Activated naive CD4-positive, alpha-beta T cell treated with anti-CD3 and anti-CD28 coated beads, Interleukin-2, amount 50 U/mL, for 24 hours (primary cell): ENCODE results near the gene SPPL3.

Source experiments
- H3K27ac Mint-ChIP-seq: one replicate; pipeline ENCODE4 v1.8.0; 2021; ENCODE audit warnings: mild to moderate bottlenecking, mixed read lengths
- H3K27me3 Mint-ChIP-seq: one replicate; pipeline ENCODE4 v1.8.0; 2021; ENCODE audit warnings: mixed read lengths
- H3K36me3 Mint-ChIP-seq: one replicate; pipeline ENCODE4 v1.8.0; 2021; ENCODE audit warnings: mixed read lengths
- H3K4me1 Mint-ChIP-seq: one replicate; pipeline ENCODE4 v1.8.0; 2021; ENCODE audit warnings: mixed read lengths
- H3K4me3 Mint-ChIP-seq: one replicate; pipeline ENCODE4 v1.8.0; 2021; ENCODE audit warnings: mild to moderate bottlenecking, mixed read lengths
- H3K9me3 Mint-ChIP-seq: one replicate; pipeline ENCODE4 v1.8.0; 2021; ENCODE audit warnings: mixed read lengths

SPPL3 gene

DNA sequence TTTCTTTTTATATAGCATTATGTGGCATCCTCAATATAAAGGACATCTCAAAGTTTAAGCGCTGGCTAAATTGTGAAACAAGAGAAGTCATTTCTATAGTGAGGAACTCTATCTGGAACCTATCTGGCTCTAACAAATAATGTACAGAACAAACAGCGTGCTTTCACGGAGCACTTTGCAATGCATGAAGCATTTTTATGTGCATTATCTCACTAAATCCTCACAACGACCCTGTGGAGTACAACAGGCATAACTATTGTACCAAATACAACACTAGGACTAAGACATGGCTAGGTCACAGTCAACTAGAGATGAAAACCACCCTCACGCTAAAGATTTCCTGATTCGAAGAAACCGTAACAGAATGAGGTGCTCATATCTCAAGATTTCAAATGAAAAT is 8.6 kb downstream of the SPPL3 start:
- H3K4me1 Mint-ChIP-seq, result peaks cover 72% of the 10 kb centered on the region
- no peaks in the 10 kb centered on the region for H3K27me3 Mint-ChIP-seq
- H3K4me3 Mint-ChIP-seq, result no peak overlapping the region
- H3K27ac Mint-ChIP-seq, result no peak overlapping the region
- no peaks in the 10 kb centered on the region for H3K9me3 Mint-ChIP-seq
- H3K36me3 Mint-ChIP-seq, result peaks cover 6% of the 10 kb centered on the region

DNA sequence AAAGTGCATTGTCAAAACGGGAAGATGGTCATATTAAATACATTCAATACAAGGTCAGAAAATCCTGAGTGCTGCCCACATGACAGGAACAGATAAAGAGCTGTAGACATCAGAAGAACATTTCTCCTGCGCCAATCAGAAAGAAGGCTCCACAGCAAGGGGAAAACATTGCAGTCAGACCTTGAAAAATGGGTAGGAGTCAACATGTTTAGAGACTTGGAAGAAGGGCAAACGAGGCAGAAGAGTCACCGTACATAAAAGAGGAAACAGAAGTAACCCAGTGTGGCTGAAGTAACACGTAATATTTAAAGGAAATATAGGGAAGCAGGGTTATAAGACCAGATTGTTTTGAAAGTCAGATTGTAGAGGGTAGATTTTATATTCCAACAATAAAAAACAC is 11.9 kb downstream of the SPPL3 start:
- H3K27ac Mint-ChIP-seq, result peak overlapping the region; percentile 43
- H3K27me3 Mint-ChIP-seq, result no peaks in the 10 kb centered on the region
- H3K4me3 Mint-ChIP-seq, result no peak overlapping the region
- peaks cover 2% of the 10 kb centered on the region for H3K36me3 Mint-ChIP-seq
- H3K4me1 Mint-ChIP-seq, result peaks cover 67% of the 10 kb centered on the region
- no peaks in the 10 kb centered on the region for H3K9me3 Mint-ChIP-seq

DNA sequence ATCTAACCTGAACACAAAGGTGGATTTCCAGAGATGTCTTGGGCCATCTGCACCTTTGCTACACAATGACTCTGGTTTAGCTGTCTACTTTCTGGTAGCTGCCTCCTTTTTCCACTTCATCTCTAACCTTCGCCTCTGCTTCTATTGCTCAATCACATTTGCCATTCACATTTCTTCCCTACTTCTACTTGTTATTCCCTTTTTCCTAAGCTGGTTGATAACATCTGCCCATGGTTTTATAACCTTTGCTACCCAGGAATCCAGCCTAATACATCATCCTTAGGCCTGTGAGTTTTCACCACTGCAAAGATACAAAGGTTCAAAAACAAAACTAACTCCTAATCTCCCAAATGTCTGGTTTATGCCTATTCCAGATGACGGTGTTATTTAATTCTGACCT is 13.2 kb downstream of the SPPL3 start:
- peaks cover 2% of the 10 kb centered on the region for H3K36me3 Mint-ChIP-seq
- no peaks in the 10 kb centered on the region for H3K27me3 Mint-ChIP-seq
- H3K4me1 Mint-ChIP-seq, result peaks cover 68% of the 10 kb centered on the region
- no peaks in the 10 kb centered on the region for H3K9me3 Mint-ChIP-seq
- H3K4me3 Mint-ChIP-seq, result no peak overlapping the region
- H3K27ac Mint-ChIP-seq, result no peak overlapping the region

DNA sequence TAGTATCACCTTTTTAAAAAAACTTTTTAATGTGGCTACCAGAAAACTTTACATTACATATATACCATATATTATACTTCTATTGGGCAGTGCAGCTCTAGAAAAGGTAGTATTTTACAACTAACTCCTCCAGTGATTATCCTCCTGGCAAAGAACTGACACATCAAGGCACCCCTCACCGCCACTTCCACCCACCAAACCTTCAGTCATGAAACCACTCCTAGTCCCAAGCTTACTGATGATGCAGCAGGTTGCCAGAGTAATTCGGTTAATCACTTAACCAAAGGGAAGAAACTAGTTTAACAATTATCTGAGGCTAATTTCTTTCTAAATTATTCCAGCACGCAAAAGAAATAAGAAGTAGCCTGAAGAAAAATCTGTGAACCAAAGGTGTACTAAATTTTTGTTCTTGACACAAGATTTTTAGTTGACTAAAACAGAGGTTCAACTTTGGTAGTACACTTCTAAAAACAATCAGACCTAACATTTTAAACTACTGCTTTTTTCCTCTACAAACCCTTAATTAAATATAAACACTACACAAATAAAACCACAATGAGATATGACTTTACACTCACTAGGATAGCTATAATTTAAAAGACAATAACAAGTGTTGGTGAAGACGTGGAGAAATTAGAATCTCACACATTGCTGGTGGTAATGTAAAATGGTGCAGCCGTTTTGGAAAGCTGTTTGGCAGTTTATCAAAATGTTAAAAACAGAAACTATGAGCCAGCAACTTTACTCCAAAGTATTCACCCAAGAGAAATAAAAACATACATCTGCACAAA is 16.7 kb downstream of the SPPL3 start:
- Mint-ChIP-seq H3K4me1 (peaks cover 70% of the 10 kb centered on the region), H3K9me3 (no peaks in the 10 kb centered on the region), H3K4me3 (no peak overlapping the region), H3K27ac (no peak overlapping the region), H3K36me3 (peaks cover 1% of the 10 kb centered on the region), H3K27me3 (no peaks in the 10 kb centered on the region)

DNA sequence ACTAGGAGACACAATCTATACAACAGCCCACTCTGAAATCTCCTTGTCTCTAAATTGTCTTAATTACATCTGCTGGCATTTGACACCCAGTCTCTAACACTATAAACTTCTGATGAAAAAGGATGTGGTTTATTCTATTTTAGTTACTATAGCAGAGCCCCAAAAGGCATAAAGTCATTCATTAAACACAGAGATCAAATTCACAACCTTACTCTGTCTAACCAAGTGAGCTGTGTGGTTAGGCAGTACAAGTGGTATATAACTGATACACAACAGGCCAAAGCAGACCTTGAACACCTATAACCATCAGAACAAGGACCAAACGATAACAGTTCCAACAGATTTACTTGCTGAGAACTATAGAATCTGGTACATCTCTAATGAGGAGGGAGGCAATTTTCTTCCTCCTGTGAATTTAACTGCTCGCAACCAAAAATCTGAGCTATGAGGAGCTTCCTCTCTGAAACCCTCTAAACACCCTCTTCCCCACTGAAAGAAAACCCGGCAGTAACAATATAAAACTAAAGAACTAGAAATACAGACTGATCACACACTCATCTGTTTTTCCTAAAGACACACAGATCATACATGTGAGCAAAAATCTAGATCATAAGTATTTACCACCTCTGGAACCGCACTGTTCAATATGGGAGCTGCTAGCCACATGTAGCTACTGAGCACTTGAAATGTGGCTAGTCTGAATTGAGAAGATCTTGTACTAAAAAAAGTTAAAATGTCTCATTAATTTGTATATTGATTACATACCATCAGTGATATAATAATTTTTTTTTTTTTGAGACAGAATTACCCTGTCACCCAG is 17.7 kb downstream of the SPPL3 start:
- Mint-ChIP-seq H3K27me3 (no peaks in the 10 kb centered on the region), H3K9me3 (no peaks in the 10 kb centered on the region), H3K4me3 (peak overlapping the region; percentile 47), H3K27ac (peak overlapping the region; percentile 59), H3K4me1 (peaks cover 73% of the 10 kb centered on the region), H3K36me3 (peaks cover 1% of the 10 kb centered on the region)

DNA sequence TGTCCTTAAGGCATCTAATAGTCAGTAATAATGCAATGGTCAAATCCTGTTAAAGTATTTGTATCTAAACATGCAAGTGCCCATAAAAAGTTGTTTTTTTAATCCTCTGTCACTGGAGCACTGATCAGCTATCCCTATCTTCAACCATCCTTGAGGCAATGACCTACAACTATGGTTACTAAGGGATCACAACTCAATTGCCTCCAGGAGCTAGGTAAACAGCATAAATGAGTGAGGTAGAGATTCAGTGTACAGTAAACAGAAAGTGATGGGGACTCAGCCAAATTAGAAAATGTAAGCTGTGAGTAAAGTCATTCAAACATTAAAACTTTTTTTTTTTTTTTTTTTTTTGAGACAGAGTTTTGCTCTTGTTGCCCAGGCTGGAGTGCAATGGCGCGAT is 18.6 kb downstream of the SPPL3 start:
- peak overlapping the region; percentile 2 for H3K27ac Mint-ChIP-seq
- no peaks in the 10 kb centered on the region for H3K9me3 Mint-ChIP-seq
- peaks cover 72% of the 10 kb centered on the region for H3K4me1 Mint-ChIP-seq
- H3K4me3 Mint-ChIP-seq, result no peak overlapping the region
- no peaks in the 10 kb centered on the region for H3K27me3 Mint-ChIP-seq
- peaks cover 1% of the 10 kb centered on the region for H3K36me3 Mint-ChIP-seq

DNA sequence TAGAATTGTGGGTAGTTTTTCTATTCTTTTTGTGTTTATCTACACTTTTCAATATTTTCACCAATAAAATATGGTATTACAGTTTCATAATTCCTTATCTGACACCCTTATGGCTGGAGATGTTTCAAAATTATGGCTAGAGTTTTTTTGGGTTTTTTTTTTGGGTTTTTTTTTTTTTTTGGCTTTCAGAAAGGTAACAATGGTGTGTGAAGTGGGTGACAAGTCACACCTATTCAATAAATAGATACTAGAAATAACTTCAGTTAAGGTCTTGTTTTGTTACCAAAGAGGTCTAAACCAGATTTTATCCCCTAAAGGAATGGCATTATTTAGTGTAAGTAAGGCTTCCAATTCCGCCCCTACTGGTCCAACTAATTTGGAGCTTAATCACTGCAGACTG is 19.5 kb downstream of the SPPL3 start:
- H3K9me3 Mint-ChIP-seq, result no peaks in the 10 kb centered on the region
- peaks cover 81% of the 10 kb centered on the region for H3K4me1 Mint-ChIP-seq
- peaks cover 1% of the 10 kb centered on the region for H3K36me3 Mint-ChIP-seq
- no peaks in the 10 kb centered on the region for H3K27me3 Mint-ChIP-seq
- H3K4me3 Mint-ChIP-seq, result no peak overlapping the region
- H3K27ac Mint-ChIP-seq, result no peak overlapping the region

DNA sequence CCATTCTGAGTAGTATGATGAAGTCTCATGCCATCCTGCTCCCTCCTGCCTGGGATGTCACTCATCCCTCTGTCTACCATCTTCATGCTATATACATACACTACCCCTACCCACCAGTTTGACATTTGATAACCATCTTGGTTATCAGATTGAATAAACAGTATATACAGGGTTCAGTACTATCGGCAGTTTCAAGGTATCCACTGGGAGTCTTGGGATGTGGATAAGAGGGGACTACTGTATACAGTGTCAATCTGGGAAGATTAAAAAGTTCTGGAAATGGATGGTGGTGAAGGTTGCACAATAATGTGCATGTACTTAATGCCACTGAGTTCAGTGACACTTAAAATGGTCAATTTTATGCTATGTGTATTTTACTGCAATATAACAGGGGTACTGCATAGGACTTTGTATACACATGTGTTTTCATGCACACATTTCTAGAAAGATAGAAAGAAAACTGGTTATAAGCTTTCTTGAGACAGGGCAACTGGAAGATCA is 22.1 kb downstream of the SPPL3 start:
- Mint-ChIP-seq H3K9me3 (no peaks in the 10 kb centered on the region), H3K36me3 (peaks cover 4% of the 10 kb centered on the region), H3K27ac (no peak overlapping the region), H3K4me1 (peaks cover 73% of the 10 kb centered on the region), H3K27me3 (no peaks in the 10 kb centered on the region), H3K4me3 (no peak overlapping the region)

DNA sequence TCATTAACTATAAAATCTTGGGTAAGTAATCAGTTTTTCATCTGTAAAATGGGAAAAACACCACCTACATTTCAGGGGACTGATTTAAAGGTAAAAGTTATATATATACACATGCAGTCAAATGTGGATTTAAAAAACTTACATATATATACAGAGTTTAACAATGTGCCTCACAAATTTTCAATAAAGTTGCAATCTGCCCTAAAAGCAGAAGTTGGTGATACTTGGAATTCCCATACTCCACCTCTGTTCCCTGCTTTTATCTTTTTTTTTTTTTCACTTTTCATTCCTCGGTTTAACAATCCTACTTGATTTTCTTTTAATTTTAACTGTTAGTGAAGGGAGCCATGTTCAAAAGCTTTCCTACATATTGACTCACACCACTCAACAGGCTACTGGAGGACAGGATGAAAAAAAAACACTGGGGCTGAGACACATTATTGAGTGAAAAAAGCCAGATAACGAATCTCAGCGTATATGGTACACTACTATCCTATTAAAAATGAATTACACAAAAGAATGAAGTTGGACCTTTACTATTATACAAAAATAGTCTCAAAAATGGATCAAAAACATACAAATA is 24.3 kb downstream of the SPPL3 start:
- H3K27ac Mint-ChIP-seq, result no peak overlapping the region
- H3K4me1 Mint-ChIP-seq, result peaks cover 69% of the 10 kb centered on the region
- no peaks in the 10 kb centered on the region for H3K9me3 Mint-ChIP-seq
- no peaks in the 10 kb centered on the region for H3K27me3 Mint-ChIP-seq
- no peak overlapping the region for H3K4me3 Mint-ChIP-seq
- H3K36me3 Mint-ChIP-seq, result peaks cover 4% of the 10 kb centered on the region

DNA sequence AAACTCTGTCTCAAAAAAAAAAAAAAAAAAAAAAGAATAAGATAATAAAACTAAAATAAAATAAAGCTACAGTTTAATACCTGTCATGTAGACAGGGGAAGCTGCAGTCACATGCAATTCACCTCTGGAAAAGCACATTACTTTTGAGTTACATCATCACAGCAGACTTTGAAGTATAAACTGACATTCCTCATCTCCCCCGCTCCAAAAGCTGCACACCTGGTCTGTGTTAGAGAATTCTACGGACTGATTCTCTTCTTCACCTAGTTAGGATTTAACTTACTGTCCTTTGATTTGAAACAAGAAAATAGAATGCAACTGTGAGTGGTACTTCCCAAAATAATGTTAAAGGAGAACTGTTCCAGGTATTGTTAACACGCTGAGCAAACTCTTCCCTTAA is 25.1 kb downstream of the SPPL3 start:
- H3K4me1 Mint-ChIP-seq, result peaks cover 67% of the 10 kb centered on the region
- no peak overlapping the region for H3K4me3 Mint-ChIP-seq
- peaks cover 3% of the 10 kb centered on the region for H3K36me3 Mint-ChIP-seq
- no peaks in the 10 kb centered on the region for H3K27me3 Mint-ChIP-seq
- no peaks in the 10 kb centered on the region for H3K9me3 Mint-ChIP-seq
- no peak overlapping the region for H3K27ac Mint-ChIP-seq

DNA sequence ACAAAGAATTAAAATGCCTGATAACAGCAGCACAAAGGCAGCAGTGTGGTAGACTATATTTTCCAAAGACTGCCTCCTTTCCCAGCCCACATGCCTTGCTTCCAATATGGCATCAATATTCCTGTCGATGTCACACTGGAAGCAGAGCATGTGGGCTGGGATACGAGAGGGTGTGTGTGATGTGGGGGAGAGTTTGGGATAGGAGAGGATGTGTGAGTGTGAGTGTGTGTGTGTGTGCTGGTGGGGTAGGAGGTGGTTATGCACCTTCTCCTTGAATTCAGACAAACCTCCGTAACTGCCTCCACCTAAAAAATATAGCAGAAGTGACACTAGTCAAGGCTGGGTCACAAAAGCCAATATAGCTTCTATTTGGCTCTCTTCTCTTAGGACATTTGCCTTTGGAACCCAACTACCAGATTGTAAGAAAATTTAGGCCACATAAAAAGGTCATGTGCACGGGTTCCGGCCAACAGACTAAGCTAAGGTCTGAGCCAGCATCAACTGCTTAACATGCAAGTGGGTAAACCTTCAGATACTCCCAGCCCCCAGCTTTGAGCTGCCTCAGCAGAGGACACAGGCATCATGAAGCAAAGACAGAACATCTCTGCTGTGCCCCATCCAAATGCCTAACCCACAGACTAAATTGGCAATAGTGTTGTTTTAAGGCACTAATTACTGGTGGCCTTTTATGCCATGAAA is 29.5 kb downstream of the SPPL3 start:
- no peaks in the 10 kb centered on the region for H3K27me3 Mint-ChIP-seq
- no peak overlapping the region for H3K4me3 Mint-ChIP-seq
- no peak overlapping the region for H3K27ac Mint-ChIP-seq
- no peaks in the 10 kb centered on the region for H3K9me3 Mint-ChIP-seq
- H3K36me3 Mint-ChIP-seq, result peaks cover 8% of the 10 kb centered on the region
- H3K4me1 Mint-ChIP-seq, result peaks cover 67% of the 10 kb centered on the region

DNA sequence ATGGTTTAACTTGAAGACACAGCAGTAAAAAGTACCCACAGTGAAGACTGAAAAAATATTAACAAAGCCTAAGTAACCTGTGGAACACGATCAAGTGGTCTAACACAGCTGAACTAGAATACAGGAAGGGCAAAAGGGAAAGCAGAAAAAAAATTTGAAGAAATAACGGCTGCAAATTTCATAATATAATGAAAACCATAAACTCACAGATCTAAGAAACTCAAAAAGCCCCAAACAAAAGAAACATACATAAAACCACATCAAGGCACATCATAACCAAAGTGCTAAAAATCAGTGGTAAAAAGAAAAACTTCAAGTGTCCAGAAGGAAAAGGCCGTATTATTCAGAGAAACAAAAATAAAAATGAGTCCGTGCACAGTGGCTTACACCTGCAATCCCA is 30.9 kb downstream of the SPPL3 start:
- no peaks in the 10 kb centered on the region for H3K27me3 Mint-ChIP-seq
- H3K27ac Mint-ChIP-seq, result no peak overlapping the region
- peak overlapping the region; percentile 8 for H3K4me3 Mint-ChIP-seq
- H3K36me3 Mint-ChIP-seq, result peaks cover 6% of the 10 kb centered on the region
- no peaks in the 10 kb centered on the region for H3K9me3 Mint-ChIP-seq
- H3K4me1 Mint-ChIP-seq, result peaks cover 59% of the 10 kb centered on the region

DNA sequence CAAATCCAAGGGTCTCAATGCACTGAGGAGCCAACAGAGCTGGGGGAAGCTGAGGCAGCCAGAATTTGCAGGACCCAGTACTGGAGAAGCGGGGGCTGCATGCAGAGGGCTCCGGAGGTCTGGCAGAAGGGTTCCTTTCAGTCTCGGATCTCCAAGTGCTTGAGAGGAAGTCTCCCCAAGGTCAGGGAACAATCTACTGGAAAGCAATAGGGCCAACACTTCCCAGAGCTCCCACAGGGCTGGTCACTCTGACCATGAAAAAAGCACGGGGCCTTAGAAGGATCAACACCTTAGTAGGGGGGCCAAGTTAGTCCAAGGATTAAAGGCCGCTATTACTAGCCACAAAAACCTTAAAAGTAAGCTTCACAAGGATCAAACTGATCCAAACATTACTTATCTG is 31.7 kb downstream of the SPPL3 start:
- peak overlapping the region; percentile 35 for H3K27ac Mint-ChIP-seq
- peaks cover 58% of the 10 kb centered on the region for H3K4me1 Mint-ChIP-seq
- H3K27me3 Mint-ChIP-seq, result no peaks in the 10 kb centered on the region
- no peak overlapping the region for H3K4me3 Mint-ChIP-seq
- peaks cover 6% of the 10 kb centered on the region for H3K36me3 Mint-ChIP-seq
- H3K9me3 Mint-ChIP-seq, result no peaks in the 10 kb centered on the region

DNA sequence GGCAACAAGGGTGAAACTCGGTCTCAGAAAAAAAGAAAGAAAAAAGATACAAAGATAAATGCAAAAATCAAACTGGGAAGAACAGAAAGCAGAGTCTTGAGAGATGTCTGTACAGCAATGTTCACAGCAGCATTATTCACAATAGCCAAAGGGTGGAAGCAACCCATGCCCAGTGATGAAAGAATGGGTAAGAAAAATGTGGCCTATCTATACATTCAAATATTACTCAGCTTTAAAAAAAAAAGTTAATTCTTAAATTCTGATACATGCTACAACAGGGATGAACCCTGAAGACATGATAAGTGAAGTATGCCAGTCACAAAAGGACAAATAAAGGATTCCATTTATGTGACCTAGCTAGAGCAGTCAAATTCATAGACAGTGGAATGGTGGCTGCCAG is 33.7 kb downstream of the SPPL3 start:
- H3K4me3 Mint-ChIP-seq, result no peak overlapping the region
- H3K9me3 Mint-ChIP-seq, result no peaks in the 10 kb centered on the region
- H3K36me3 Mint-ChIP-seq, result peaks cover 6% of the 10 kb centered on the region
- no peak overlapping the region for H3K27ac Mint-ChIP-seq
- H3K27me3 Mint-ChIP-seq, result no peaks in the 10 kb centered on the region
- peaks cover 51% of the 10 kb centered on the region for H3K4me1 Mint-ChIP-seq

DNA sequence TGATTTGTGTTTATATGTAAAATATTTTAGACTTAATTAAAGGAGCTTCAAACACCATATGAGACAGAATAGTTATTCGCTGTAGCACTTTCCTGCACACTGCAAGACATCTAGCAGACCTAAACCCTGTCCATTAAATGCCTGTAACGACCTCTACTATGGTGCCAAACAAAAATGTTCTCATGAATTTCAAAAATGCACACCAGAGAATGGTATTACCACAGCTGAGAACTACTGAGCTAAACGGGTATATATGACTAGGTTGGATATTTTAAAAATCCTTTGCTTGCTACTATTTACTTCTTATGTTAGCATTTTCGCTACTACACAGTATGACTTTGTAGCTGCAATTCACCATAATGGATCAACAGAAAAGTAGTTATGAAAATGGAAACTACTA is 34.8 kb downstream of the SPPL3 start:
- Mint-ChIP-seq H3K27me3 (no peaks in the 10 kb centered on the region), H3K4me1 (peaks cover 56% of the 10 kb centered on the region), H3K9me3 (no peaks in the 10 kb centered on the region), H3K27ac (no peak overlapping the region), H3K36me3 (peaks cover 6% of the 10 kb centered on the region), H3K4me3 (no peak overlapping the region)
